HG02981 (cell line): ENCODE data around the gene STEAP3.
"Not testable (repeated sequence)": the region's sequence is repeated elsewhere in the genome, so short reads cannot be mapped to it uniquely, and the experiment has no call there.

Experiments
- ATAC-seq: cut with Tn5 transposase; IDR thresholded peaks from one replicate; pipeline ENCODE4 v1.9.1; 2021; ENCODE audit warnings: mild to moderate bottlenecking, moderate library complexity; ENCODE audit not compliant: unreplicated experiment

The STEAP3 gene

DNA sequence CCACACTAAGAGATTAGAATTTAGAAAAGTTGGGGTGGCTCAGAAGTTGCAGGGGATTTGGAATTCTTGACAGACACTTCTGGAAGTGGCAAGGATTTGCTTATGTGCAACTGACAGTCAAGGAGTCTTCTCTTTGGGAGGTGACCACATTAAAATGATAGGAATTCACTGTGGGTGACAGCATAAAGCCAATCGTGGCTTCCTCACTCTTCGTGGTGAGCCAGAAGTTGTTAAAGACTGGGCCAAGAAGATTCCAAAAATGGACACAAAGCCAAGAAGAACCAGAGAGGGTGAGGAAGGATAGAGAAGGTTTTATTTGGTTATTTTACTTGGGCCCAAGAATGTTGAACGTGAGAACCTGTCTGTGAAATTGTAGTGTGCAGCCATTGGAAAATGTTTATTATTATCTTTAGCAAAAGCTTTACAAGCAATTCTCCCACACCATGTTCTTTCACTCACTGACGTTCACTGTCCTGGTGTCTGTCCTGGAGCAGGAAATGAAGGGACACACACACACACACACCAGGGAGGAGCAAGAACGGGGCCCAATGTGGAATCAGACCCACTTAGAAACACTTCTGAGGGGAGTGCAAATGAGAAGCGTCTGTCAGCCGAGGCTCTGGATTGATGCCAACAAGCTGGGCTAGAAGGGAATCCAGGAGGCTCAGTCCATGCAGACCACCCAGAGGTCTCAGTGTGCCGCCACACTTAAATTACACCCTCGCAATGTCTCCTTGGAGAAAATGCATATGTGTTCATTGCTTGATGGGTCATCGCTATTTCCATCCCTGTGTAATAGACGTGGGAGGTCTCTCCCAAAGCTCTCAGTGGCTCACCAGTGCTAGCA lies 37.2 kb downstream of the STEAP3 start:
- no peak for ATAC-seq

DNA sequence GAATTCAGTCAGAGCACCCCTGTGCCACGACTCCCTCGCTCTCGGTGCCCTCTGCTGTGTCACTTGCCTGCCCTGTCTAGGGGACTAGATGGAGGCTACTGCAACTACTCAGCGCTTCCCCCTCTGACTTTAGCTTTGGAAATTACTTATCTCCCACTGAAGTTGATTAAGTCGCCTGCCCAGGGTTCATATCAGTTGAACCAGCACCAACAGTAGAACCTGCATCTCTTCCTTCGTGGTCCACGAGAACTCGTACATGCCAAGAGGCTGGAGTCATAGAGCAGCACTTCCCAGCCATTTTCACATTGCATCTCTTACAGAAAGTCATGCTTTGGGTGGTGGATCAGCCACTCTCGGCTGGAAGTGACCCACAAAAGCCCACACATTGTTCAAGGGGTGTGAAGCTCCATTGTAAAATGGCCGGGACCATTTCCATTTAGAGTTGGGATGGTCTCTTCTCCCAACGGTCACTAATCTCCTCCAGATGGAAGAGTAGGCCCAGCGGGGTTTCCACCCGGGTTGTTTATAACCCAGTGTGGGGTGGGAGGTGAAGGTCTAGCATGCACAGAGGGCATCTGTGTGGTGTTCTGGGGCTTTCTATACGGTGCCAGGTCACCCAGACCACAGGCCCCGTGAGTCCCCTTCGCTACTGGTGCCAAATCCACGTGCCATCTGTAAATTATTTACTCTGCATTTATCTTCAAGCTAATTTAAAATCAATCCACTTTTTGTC lies 38.0 kb downstream of the STEAP3 start:
- no peak for ATAC-seq

DNA sequence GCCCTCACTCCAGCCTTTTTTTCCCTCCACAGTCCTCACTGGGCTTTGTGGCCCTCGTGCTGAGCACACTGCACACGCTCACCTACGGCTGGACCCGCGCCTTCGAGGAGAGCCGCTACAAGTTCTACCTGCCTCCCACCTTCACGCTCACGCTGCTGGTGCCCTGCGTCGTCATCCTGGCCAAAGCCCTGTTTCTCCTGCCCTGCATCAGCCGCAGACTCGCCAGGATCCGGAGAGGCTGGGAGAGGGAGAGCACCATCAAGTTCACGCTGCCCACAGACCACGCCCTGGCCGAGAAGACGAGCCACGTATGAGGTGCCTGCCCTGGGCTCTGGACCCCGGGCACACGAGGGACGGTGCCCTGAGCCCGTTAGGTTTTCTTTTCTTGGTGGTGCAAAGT lies 39.4 kb downstream of the STEAP3 start:
- ATAC-seq: no peak

DNA sequence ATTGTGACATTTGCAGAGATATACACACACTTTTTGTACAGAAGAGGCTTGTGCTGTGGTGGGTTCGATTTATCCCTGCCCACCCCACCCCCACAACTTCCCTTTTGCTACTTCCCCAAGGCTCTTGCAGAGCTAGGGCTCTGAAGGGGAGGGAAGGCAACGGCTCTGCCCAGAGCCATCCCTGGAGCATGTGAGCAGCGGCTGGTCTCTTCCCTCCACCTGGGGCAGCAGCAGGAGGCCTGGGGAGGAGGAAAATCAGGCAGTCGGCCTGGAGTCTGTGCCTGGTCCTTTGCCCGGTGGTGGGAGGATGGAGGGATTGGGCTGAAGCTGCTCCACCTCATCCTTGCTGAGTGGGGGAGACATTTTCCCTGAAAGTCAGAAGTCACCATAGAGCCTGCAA lies 40.0 kb downstream of the STEAP3 start:
- no peak for ATAC-seq

- peak; percentile 96 for ATAC-seq
These were observed 41.4 kb downstream of the STEAP3 start for GRCh38 chr2:119264781-119265692.

GRCh38 chr2:119265693-119266066 lies 42.0 kb downstream of the STEAP3 start:
- no peak for ATAC-seq

- no peak for ATAC-seq
These were observed 42.5 kb downstream of the STEAP3 start for GRCh38 chr2:119266091-119266589.

DNA sequence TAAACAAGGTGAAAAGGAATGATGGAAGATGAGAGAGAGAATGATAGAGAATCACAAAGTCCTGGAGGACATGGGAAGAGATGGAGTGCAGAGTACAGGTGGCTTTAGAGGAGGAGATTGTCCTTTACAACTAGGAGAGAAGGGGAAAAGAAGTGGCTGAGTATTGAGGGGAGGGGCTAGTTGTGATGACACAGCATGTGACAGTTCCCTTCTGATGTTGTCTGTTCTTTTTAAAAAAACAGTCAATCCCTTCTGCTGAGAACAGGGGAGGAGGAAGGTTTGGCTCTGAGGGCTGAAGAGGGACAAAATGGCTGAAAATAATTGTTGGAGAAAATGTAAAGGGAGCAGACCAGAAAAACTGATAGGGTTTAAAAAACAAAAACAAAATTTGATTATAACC lies 44.0 kb downstream of the STEAP3 start:
- no peak for ATAC-seq

GRCh38 chr2:119276864-119277263 lies 53.2 kb downstream of the STEAP3 start:
- no peak for ATAC-seq

GRCh38 chr2:119278385-119278784 lies 54.8 kb downstream of the STEAP3 start:
- not testable (repeated sequence) for ATAC-seq

DNA sequence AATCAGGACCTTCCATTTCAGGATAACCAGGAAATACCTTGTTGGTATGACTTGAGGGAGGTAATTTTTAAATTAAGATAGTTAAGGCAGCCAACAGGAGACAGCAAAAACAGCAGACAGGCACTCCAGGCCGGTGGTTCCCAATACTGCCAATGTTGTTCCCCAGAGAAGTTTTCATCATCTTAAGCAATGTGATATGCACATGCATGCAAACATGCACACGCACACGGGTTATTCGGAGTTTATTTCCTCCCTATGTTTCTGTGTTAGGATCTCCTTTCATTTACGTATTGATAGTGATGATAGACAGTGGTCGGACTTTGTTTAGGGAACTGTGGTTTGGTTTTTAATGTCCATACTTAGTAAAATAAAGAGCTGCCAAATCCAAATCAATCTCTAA lies 55.3 kb downstream of the STEAP3 start:
- ATAC-seq: no peak

GRCh38 chr2:119279666-119280065 lies 56.0 kb downstream of the STEAP3 start:
- no peak for ATAC-seq

DNA sequence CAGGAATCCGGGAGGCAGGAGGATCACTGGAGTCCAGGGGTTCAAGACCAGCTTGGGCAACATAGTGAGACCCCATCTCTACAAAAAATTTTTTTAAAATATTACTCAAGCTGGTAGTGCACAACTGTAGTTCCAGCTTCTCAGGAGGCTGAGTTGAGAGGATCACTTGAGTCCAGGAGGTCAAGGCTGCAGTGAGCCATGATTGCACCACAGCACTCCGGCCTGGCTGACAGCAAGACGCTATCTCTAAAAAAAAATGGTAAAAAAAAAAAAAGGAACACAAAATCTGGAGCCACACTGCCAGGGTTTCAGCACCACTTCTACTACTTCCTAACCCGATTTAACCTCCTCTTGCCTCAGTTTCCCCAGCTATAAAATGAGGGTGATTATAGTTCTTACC lies 57.0 kb downstream of the STEAP3 start:
- ATAC-seq: no peak

GRCh38 chr2:119282146-119282995 lies 58.7 kb downstream of the STEAP3 start:
- ATAC-seq: no peak

DNA sequence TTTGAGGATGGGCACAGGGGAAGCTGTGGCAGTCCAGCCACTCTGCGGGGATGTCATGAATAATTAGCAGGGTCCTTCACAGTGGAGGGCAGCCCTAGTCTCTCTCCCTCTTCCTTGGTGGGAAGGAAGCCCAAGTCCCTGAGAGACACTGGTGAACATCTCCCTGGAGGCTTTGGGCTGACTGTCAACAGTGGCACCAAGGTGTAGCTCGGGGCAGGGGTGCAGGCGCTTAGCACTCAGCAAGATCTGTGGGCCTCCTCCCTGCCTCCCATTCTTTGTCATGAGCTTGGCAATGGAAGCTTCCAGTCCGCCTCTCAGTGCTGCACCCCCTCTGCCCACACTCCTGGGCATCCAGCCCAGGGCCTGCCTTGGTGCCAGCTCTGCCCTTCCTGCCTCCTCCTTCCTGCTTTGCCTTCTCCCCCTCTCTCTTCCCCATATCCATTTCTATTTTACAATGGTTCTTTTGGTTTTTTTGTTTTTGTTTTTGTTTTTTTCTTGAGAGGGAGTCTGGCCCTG lies 59.4 kb downstream of the STEAP3 start:
- ATAC-seq: no peak

- ATAC-seq: no peak
These were observed 60.3 kb downstream of the STEAP3 start for GRCh38 chr2:119283873-119284331.

DNA sequence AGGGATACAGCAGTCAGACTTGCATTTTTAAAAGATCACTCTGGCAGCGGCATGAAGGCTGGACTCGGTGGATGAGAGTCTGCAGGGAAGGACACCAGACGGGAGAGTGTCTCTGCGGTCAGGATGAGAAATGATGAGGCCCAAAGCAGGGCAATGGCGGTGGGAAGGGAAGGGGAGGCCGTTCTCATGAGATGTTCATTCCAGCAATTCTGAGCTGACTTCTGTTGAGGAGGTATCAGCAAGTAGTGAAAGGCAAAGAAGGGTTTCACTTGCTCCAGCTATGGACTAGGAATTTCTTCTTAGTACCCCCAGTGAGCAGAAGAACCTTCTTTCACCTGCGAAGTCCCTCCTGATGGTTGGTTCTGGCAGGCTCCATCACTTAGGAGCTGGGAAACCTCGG lies 63.0 kb downstream of the STEAP3 start:
- ATAC-seq: no peak

DNA sequence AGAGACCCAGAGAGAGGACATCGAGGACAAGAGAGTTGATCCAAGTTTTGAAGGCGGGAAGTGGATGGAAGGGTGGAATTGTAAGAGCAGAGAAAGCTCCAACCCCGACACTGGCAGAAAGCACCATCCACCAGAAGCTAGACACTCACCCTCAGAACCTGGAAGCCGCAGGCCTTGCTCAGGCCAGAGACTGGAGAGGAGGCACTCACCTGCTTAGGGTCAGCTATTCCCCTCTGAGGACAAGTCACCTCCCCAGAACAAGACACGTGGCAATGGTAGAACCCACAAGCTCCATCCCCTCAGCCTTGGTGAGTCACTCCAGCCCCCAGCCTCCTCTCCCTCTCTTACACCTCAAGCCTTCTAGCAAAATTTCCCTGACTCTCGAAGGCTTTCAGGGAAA lies 64.9 kb downstream of the STEAP3 start:
- no peak for ATAC-seq

DNA sequence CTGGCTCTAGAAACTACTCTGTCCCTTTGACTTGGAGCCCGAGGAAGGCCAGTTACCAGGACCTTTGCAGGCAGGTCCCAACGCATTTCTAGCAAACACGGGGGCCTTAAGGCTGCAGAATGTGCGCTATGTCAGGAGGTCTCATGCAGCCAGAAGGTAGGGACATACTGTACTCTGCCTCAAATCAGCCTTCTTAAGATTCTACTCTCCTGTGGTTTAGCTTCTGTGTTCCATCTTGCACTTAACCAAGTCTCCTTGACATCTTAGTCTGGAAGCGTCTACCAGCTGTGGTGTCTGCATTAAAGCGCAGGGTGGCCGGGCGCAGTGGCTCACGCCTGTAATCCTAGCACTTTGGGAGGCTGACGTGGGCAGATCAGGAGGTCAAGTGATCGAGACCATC lies 65.5 kb downstream of the STEAP3 start:
- ATAC-seq: no peak

- ATAC-seq: no peak
These were observed 66.0 kb downstream of the STEAP3 start for GRCh38 chr2:119289642-119290041.
